Measurements from ENCODE around the gene ATG13. TPM values are rescaled to one million over a fixed set of nuclear protein-coding genes. Genes with fewer than 3 reads are reported as not detected.

Gene ATG13
- total RNA-seq, 4 donors from 2014 or later: 56.4 to 125 (median 90.8) TPM

GRCh38 chr11:46590740-46591605 lies 26.4 kb upstream of the ATG13 start:
- no peak for TF ChIP-seq CTCF (IDR thresholded peaks at IDR 0.05; ENCODE audit: low read depth)

- no peak for TF ChIP-seq CTCF (IDR thresholded peaks at IDR 0.05; ENCODE audit: low read depth)
Observed at GRCh38 chr11:46593550-46594373, 23.6 kb upstream of the ATG13 start, which contains the start of gene AMBRA1. AMBRA1 (minus strand) TSS chr11:46594023; CDS start chr11:46548380, 45,643 bp downstream.

GRCh38 chr11:46594374-46594700 lies 23.0 kb upstream of the ATG13 start:
- no peak for TF ChIP-seq CTCF (IDR thresholded peaks at IDR 0.05; ENCODE audit: low read depth)

GRCh38 chr11:46594785-46595184 lies 22.6 kb upstream of the ATG13 start:
- no peak for TF ChIP-seq CTCF (IDR thresholded peaks at IDR 0.05; ENCODE audit: low read depth)

GRCh38 chr11:46597155-46597554 lies 20.2 kb upstream of the ATG13 start:
- TF ChIP-seq CTCF (IDR thresholded peaks at IDR 0.05; ENCODE audit: low read depth): no peak

- no peak for TF ChIP-seq CTCF (IDR thresholded peaks at IDR 0.05; ENCODE audit: low read depth)
Observed at GRCh38 chr11:46597609-46598219, 19.6 kb upstream of the ATG13 start.

Measured in subcutaneous adipose tissue (tissue), 4 donors.